HepG2 (cell line): ENCODE measurements around the gene ALPK1. TPM values are rescaled to one million over a fixed set of nuclear protein-coding genes. Genes with fewer than 3 reads are reported as not detected.

Experiments
- ATAC-seq: fragments of 200-7000 bp; cut with Tn5 transposase; 3 replicates; pipeline ENCODE4 v1.9.1; 2020; ENCODE audit warnings: mild to moderate bottlenecking, moderate library complexity
- BruUV-seq: library from RNA; stranded (reverse); fragments of 400-500 nt; replicated peaks from 2 replicates; lab custom pipeline; 2021; lab: Mats Ljungman, UMichigan
- CTCF ChIA-PET: fragments of 300-600 bp; formaldehyde crosslinking; extraction: SDS; loops from one replicate; lab custom pipeline; 2021; ENCODE audit warnings: low total read pairs, inconsistent platforms, low intra/inter-chr PET ratio; lab: Yijun Ruan, JAX
- POLR2A ChIA-PET: fragments of 350-600 bp; sonication (Branson Sonifier 250); formaldehyde crosslinking; loops from one replicate; lab custom pipeline; 2020; ENCODE audit warnings: antibody characterized with exemption, inconsistent platforms; lab: Yijun Ruan, JAX
- DNase-seq: peaks from one replicate; pipeline ENCODE4 v3.0.0-alpha.2; 2015; ENCODE audit warnings: low spot score
- FAIRE-seq: peaks from 3 replicates; lab custom pipeline; 2011; peaks lifted over from hg19 to GRCh38; lab: Jason Lieb, UNC
- H2AFZ ChIP-seq: one replicate; pipeline ENCODE4 v1.6.1; 2011; ENCODE audit warnings: low read length, inconsistent platforms
- H3K27ac ChIP-seq: fragments of 300-600 bp; 3 replicates; pipeline ENCODE4 v1.8.0; 2011; ENCODE audit warnings: mixed run types, mild to moderate bottlenecking, mixed read lengths, low read length, inconsistent platforms; ENCODE audit not compliant: insufficient read depth; ENCODE audit errors: extremely low read length
- H3K27me3 ChIP-seq, 2 experiments: fragments of 200-600 bp in 1 of 2; 2 replicates in 1 of 2; 3 replicates in 1 of 2; pipeline versions ENCODE4 v1.6.0 to v1.8.0; 2011; ENCODE audit warnings: low read length in 2 of 2, mild to moderate bottlenecking in 2 of 2, moderate library complexity in 2 of 2, inconsistent platforms in 1 of 2; ENCODE audit not compliant: insufficient read depth in 2 of 2, control insufficient read depth in 1 of 2
- H3K36me3 ChIP-seq, 2 experiments: fragments of 200-600 bp in 1 of 2; replicated peaks in 1 of 2; 2 replicates in 1 of 2; 3 replicates in 1 of 2; pipeline versions ENCODE4 v1.5.1 to v1.8.0; 2011; ENCODE audit warnings: low read length in 2 of 2, inconsistent platforms in 1 of 2; ENCODE audit not compliant: insufficient read depth in 2 of 2, control insufficient read depth in 1 of 2
- H3K4me1 ChIP-seq: 2 replicates; pipeline ENCODE4 v1.5.1; 2012; ENCODE audit warnings: low read length, inconsistent platforms; ENCODE audit not compliant: insufficient read depth
- H3K4me2 ChIP-seq: 2 replicates; pipeline ENCODE4 v1.6.0; 2011; ENCODE audit warnings: low read depth, low read length, inconsistent platforms
- H3K4me3 ChIP-seq, 3 experiments: fragments of 200-600 bp in 1 of 3; sonication (generic), shearing (Covaris generic) in 1 of 3; replicated peaks in 1 of 3; 2 replicates each; pipeline ENCODE4 v1.5.1; 2011 to 2016; ENCODE audit warnings: low read length in 3 of 3, inconsistent platforms in 2 of 3, low read depth in 2 of 3, mild to moderate bottlenecking in 2 of 3, control low read depth in 1 of 3, mixed read lengths in 1 of 3; ENCODE audit not compliant: insufficient read depth in 1 of 3
- H3K79me2 ChIP-seq: one replicate; pipeline ENCODE4 v1.6.1; 2011; ENCODE audit warnings: low read length, inconsistent platforms; ENCODE audit not compliant: insufficient read depth
- H3K9ac ChIP-seq: 2 replicates; pipeline ENCODE4 v1.6.0; 2011; ENCODE audit warnings: mild to moderate bottlenecking, low read depth, low read length, inconsistent platforms; ENCODE audit not compliant: insufficient read depth
- H3K9me3 ChIP-seq: 2 replicates; pipeline ENCODE4 v1.5.1; 2012; ENCODE audit warnings: mild to moderate bottlenecking, low read length
- H4K20me1 ChIP-seq: 2 replicates; pipeline ENCODE4 v1.6.0; 2011; ENCODE audit warnings: inconsistent platforms, mild to moderate bottlenecking, low read length, moderate library complexity; ENCODE audit not compliant: insufficient read depth
- FOXK1 ChIP-seq: sonication (generic); formaldehyde crosslinking; IDR thresholded peaks from 2 replicates; pipeline ENCODE4 v1.4.0; 2020; ENCODE audit warnings: low read depth, missing genetic modification reagents, borderline replicate concordance
- REPIN1 ChIP-seq: sonication (generic); formaldehyde crosslinking; IDR thresholded peaks from 2 replicates; pipeline ENCODE4 v1.8.0; 2022; ENCODE audit warnings: missing genetic modification reagents, low read depth, mild to moderate bottlenecking, borderline replicate concordance
- WGBS: methylation state at CpG from one replicate; pipeline ENCODE4 v1.1.6; 2017; ENCODE audit warnings: low lambda C conversion rate; 5-methylcytosine and 5-hydroxymethylcytosine counted together
- in situ Hi-C: cut with HindIII; loops from 2 replicates; pipeline ENCODE4 v1.10.0; 2017; ENCODE audit warnings: low pct_unique_long_range_greater_than_20kb; ENCODE audit not compliant: extremely low pct_ligation_motif_present
- intact Hi-C: fragments of 100-400 bp; cut with micrococcal nuclease; formaldehyde crosslinking; loops from one replicate; pipeline ENCODE4 v1.10.0; 2022; ENCODE audit not compliant: unreplicated experiment
- polyA plus RNA-seq, 8 experiments: library from polyadenylated mRNA; depleted of rRNA in 3 of 8; stranded (reverse) in 7 of 8; unstranded in 1 of 8; fragments of >200 nt; fragmentation: Illumina TruSeq in 4 of 8; extraction: Trizol in 4 of 8; gene quantifications; 2 replicates each; pipeline versions ENCODE4 v1.2.1 to v1.2.3, GENCODE V29; 2011 to 2016; ENCODE audit warnings: low read depth in 4 of 8, missing spikeins in 1 of 8, mixed read lengths in 1 of 8; ENCODE audit not compliant: insufficient read depth in 1 of 8
- total RNA-seq, 5 experiments: library from RNA; depleted of rRNA; stranded (reverse); fragments of >200 nt; fragmentation: Illumina TruSeq; extraction: Trizol; gene quantifications; 2 replicates each; pipeline ENCODE4 v1.2.3, GENCODE V29; 2016; ENCODE audit warnings: low read depth in 1 of 5
- TF ChIP-seq, protein P1 (sequence below): sonication (generic); formaldehyde crosslinking; IDR thresholded peaks from 2 replicates; pipeline ENCODE4 v1.5.1; 2020; ENCODE audit warnings: missing genetic modification reagents, mild to moderate bottlenecking, borderline replicate concordance
- TF ChIP-seq, protein P2 (sequence below): sonication (generic); formaldehyde crosslinking; IDR thresholded peaks from 2 replicates; pipeline ENCODE4 v1.8.1; 2023; ENCODE audit warnings: mild to moderate bottlenecking, inconsistent platforms, moderate library complexity, missing genetic modification reagents, borderline replicate concordance

ALPK1 gene
- total and polyA plus RNA-seq, 2 of the 13 experiments (the other 11 are each of a cell fraction or from before 2014, with no cell fraction given) = 0.61 to 1.3 TPM

DNA sequence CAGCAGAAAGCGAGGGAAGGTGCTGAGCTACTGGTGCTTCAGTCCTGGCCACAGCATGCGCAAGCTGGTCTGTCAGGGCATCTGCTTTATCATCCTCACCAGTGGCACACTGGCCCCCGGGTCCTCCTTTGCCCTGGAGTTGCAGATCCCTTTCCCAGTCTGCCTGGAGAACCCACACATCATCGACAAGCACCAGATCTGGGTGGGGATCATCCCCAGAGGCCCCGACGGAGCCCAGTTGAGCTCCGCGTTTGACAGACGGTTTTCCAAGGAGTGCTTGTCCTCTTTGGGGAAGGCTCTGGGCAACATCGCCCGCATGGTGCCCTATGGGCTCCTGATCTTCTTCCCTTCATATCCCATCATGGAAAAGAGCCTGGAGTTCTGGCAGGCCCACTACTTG, 60.3 kb downstream of the ALPK1 start (continued):
- TF ChIP-seq, protein P1, sequence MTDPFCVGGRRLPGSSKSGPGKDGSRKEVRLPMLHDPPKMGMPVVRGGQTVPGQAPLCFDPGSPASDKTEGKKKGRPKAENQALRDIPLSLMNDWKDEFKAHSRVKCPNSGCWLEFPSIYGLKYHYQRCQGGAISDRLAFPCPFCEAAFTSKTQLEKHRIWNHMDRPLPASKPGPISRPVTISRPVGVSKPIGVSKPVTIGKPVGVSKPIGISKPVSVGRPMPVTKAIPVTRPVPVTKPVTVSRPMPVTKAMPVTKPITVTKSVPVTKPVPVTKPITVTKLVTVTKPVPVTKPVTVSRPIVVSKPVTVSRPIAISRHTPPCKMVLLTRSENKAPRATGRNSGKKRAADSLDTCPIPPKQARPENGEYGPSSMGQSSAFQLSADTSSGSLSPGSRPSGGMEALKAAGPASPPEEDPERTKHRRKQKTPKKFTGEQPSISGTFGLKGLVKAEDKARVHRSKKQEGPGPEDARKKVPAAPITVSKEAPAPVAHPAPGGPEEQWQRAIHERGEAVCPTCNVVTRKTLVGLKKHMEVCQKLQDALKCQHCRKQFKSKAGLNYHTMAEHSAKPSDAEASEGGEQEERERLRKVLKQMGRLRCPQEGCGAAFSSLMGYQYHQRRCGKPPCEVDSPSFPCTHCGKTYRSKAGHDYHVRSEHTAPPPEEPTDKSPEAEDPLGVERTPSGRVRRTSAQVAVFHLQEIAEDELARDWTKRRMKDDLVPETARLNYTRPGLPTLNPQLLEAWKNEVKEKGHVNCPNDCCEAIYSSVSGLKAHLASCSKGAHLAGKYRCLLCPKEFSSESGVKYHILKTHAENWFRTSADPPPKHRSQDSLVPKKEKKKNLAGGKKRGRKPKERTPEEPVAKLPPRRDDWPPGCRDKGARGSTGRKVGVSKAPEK (CRISPR knock-in tag) = no peak
- TF ChIP-seq, protein P2, sequence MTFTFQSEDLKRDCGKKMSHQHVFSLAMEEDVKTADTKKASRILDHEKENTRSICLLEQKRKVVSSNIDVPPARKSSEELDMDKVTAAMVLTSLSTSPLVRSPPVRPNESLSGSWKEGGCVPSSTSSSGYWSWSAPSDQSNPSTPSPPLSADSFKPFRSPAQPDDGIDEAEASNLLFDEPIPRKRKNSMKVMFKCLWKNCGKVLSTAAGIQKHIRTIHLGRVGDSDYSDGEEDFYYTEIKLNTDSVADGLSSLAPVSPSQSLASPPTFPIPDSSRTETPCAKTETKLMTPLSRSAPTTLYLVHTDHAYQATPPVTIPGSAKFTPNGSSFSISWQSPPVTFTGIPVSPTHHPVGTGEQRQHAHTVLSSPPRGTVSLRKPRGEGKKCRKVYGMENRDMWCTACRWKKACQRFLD = no peak

DNA sequence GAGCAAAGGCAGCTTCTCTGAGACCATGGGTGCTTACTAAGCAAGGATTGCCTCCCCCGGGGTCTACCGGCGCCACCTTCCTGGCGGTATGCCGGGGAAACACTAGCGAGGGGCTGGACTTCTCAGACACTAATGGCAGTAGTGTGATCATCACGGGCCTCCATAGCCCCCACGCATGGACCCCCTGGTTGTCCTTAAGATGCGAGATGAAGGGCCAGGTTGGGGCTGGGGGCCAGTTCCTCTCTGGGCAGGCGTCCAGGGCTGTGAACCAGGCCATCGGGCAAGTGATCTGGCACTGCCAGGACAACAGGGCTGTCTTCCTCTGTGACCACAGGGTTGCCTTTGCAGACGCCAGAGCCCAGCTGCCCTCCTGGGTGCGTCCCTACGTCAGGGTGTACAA, 60.7 kb downstream of the ALPK1 start:
- ATAC-seq = no peak
- 47% methylated on average over 3 of the region's 14 CpGs for WGBS
- POLR2A ChIA-PET = no interaction called here
- no peak for DNase-seq
- in situ Hi-C loops = no loop called here
- no peak for FAIRE-seq
- Histone ChIP-seq H4K20me1 (no peaks in the 10 kb centered on the region), H3K4me1 (peaks cover 9% of the 10 kb centered on the region), H3K79me2 (no peaks in the 10 kb centered on the region), H3K4me2 (no peak overlapping the region), H2AFZ (no peak overlapping the region), H3K36me3 (no peaks in the 10 kb centered on the region), H3K27me3 (no peaks in the 10 kb centered on the region), H3K27ac (no peak overlapping the region), H3K4me3 (no peak overlapping the region), H3K9me3 (no peaks in the 10 kb centered on the region), H3K9ac (no peak overlapping the region)
- intact Hi-C loops = no loop called here
- no TSS peak for BruUV-seq
- TF ChIP-seq REPIN1 (CRISPR knock-in tag) = no peak
- no peak for TF ChIP-seq FOXK1
- TF ChIP-seq, all 625 proteins: peak for 0
- CTCF ChIA-PET = no interaction called here
